ENCODE measurements around the gene CD200R1L. TPM values are rescaled to one million over a fixed set of nuclear protein-coding genes. Genes with fewer than 3 reads are reported as not detected.
A peak's percentile ranks its signal among the peaks of the same experiment; 100 is the strongest.

CD200R1L gene
- total and polyA plus RNA-seq, 3 experiments from 2014 or later, result not detected

DNA sequence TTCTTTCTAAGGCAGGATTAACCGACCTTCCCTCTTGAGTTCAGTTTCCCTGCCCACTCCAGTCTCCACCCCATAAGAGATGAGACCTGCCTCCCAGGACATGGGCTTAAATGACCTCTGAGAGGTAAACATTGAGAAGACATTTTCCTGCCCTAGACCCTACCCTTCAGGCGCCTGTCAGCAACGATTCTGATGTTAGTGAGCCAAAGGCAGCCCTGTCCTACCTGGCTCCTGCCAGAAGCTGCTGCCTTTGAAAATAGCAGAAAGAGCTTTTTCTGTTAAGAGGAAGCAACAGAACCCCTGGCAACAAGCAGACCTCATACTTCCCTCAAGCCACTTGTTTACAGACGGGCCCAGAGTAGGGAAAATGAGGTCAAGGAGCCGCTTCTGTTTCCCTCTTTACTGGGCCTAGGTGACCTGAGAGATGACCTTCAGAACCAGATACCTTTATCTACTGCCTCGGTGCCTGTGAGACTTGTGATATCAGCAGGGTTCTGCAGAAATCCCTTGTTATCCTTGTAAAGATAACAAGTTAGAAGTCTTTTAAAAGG, 52.0 kb downstream of the CD200R1L start:
- H3K4me3 Mint-ChIP-seq, result peak overlapping the region in 1 of 7 donors; percentile 15
- peaks cover 14 to 26% (median 21%) of the 10 kb centered on the region in 3 donors for H3K4me1 Mint-ChIP-seq
- H3K9me3 Mint-ChIP-seq, result peaks cover 0 to 2% (median 0%) of the 10 kb centered on the region in 5 donors
- peaks cover 24% of the 10 kb centered on the region for H3K4me1 ChIP-seq (ENCODE audit: insufficient read depth, low read length)
- no peak for DNase-seq
- CTCF ChIA-PET, result no interaction called here
- no peak overlapping the region for H3K4me3 ChIP-seq (ENCODE audit: low read length)
- H3K36me3 ChIP-seq (ENCODE audit: insufficient read depth, low read length), result no peaks in the 10 kb centered on the region
- H3K27ac ChIP-seq (ENCODE audit: low read depth, low read length), result peak overlapping the region; percentile 13
- POLR2A ChIA-PET, result no interaction called here
- no peaks in the 10 kb centered on the region for H3K27me3 ChIP-seq (ENCODE audit: insufficient read depth, low read length, poor library complexity, severe bottlenecking)
- no peaks in the 10 kb centered on the region for H3K27me3 Mint-ChIP-seq
- peaks cover 0 to 2% (median 0%) of the 10 kb centered on the region in 3 donors for H3K36me3 Mint-ChIP-seq
- peak overlapping the region in 5 of 8 donors; percentile 32 to 77 (median 48) for H3K27ac Mint-ChIP-seq
- no peaks in the 10 kb centered on the region for H3K9me3 ChIP-seq (ENCODE audit: low read length)

DNA sequence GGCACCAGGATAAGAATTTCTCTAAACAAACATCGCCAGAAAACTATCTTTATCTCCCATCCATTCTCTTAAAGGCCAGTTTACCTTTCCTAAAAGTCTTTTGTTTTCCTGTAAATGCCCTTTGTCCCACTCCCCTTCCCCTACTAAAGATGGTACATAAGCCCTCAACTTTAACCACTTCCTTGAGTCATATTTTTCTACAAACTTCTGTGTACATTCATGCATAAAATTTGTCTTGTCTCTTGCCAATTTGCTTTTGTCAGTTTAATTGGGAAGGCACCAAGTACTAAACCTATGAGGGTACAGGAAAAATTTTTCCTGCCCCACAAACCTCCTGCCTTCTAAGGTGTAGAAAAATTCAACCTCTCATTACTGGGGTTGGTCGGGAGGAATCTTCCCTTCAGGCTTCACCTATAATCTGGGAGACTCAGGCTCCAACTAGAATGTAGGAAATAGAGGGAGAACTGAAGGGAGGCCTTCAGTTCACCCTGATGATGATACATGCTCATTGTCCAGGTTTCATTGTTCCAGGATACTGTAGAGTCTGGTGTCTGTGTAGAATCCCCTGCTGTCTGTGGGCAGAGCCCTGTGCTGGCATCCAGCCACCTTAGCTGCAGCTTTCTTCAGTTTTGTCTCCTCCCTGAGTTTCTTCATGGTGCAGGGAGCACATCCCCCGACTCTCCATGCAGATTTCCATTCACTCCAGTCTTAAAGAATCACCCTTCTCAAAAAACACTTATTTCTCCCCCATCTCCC, 53.2 kb downstream of the CD200R1L start:
- Mint-ChIP-seq H3K27me3 (no peaks in the 10 kb centered on the region), H3K4me1 (peaks cover 14 to 26% (median 21%) of the 10 kb centered on the region in 3 donors), H3K27ac (peak overlapping the region in 1 of 8 donors; percentile 2), H3K4me3 (no peak overlapping the region), H3K9me3 (peaks cover 0 to 2% (median 0%) of the 10 kb centered on the region in 5 donors), H3K36me3 (peaks cover 0 to 2% (median 0%) of the 10 kb centered on the region in 3 donors)
- H3K27me3 ChIP-seq (ENCODE audit: insufficient read depth, low read length, poor library complexity, severe bottlenecking), result no peaks in the 10 kb centered on the region
- DNase-seq, result no peak
- H3K4me1 ChIP-seq (ENCODE audit: insufficient read depth, low read length), result peaks cover 24% of the 10 kb centered on the region
- no peak overlapping the region for H3K27ac ChIP-seq (ENCODE audit: low read depth, low read length)
- no peaks in the 10 kb centered on the region for H3K36me3 ChIP-seq (ENCODE audit: insufficient read depth, low read length)
- no peaks in the 10 kb centered on the region for H3K9me3 ChIP-seq (ENCODE audit: low read length)
- ChIA-PET CTCF (no interaction called here), POLR2A (no interaction called here)
- no peak overlapping the region for H3K4me3 ChIP-seq (ENCODE audit: low read length)

DNA sequence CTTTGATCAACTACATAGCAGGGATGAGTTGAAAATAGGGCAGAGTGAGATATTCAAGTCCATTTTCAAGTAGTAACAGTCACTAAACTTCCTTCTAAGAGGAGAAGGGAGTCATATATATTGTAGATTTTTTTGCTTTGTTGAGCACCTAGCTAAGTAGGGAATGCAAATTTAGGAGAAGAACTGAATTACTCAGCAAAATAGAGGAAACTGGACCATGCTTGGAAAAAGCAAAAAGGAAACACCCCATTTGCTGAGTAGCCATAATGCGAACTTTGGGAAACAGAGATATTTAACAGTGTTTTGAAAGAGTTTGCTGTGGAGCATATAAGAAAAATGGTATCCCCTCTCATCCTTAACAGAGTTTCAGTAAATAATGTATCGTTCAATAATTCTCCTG, 54.9 kb downstream of the CD200R1L start:
- H3K27me3 ChIP-seq (ENCODE audit: insufficient read depth, low read length, poor library complexity, severe bottlenecking), result no peaks in the 10 kb centered on the region
- ChIA-PET POLR2A (no interaction called here), CTCF (no interaction called here)
- Mint-ChIP-seq H3K27ac (no peak overlapping the region), H3K9me3 (peaks cover 7 to 10% (median 9%) of the 10 kb centered on the region in 5 donors), H3K4me3 (no peak overlapping the region), H3K27me3 (no peaks in the 10 kb centered on the region), H3K4me1 (peaks cover 14 to 26% (median 21%) of the 10 kb centered on the region in 3 donors), H3K36me3 (peaks cover 0 to 13% (median 5%) of the 10 kb centered on the region in 3 donors)
- H3K36me3 ChIP-seq (ENCODE audit: insufficient read depth, low read length), result no peaks in the 10 kb centered on the region
- H3K4me3 ChIP-seq (ENCODE audit: low read length), result no peak overlapping the region
- no peaks in the 10 kb centered on the region for H3K9me3 ChIP-seq (ENCODE audit: low read length)
- peaks cover 24% of the 10 kb centered on the region for H3K4me1 ChIP-seq (ENCODE audit: insufficient read depth, low read length)
- no peak for DNase-seq
- no peak overlapping the region for H3K27ac ChIP-seq (ENCODE audit: low read depth, low read length)

DNA sequence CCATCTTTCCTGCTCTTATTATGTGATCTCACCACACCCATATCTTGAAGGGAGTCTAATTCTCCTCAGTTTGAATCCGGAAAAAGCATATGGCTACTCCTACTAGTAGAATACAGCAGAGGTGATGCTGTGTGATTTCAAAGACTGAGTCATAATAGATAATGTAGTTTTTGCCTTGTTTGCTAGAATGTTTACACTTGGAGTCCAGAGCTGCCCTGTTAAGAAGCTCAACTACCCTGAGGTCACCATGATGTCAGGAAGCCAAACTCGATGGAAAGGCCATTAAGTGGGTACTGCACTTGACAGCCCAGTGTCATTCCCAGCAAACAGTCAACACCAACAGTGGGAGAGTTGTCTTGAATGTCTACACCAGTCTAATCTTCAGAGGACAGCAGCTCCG, 56.9 kb downstream of the CD200R1L start:
- DNase-seq, result no peak
- Histone ChIP-seq H3K4me3 (ENCODE audit: low read length) (no peak overlapping the region), H3K9me3 (ENCODE audit: low read length) (no peaks in the 10 kb centered on the region), H3K27ac (ENCODE audit: low read depth, low read length) (no peak overlapping the region), H3K36me3 (ENCODE audit: insufficient read depth, low read length) (no peaks in the 10 kb centered on the region), H3K27me3 (ENCODE audit: insufficient read depth, low read length, poor library complexity, severe bottlenecking) (no peaks in the 10 kb centered on the region), H3K4me1 (ENCODE audit: insufficient read depth, low read length) (peaks cover 14% of the 10 kb centered on the region)
- Mint-ChIP-seq H3K36me3 (peaks cover 0 to 13% (median 5%) of the 10 kb centered on the region in 3 donors), H3K27me3 (no peaks in the 10 kb centered on the region), H3K27ac (no peak overlapping the region), H3K4me3 (no peak overlapping the region), H3K4me1 (peaks cover 13 to 19% (median 15%) of the 10 kb centered on the region in 3 donors), H3K9me3 (peaks cover 7 to 10% (median 9%) of the 10 kb centered on the region in 5 donors)
- ChIA-PET CTCF (no interaction called here), POLR2A (no interaction called here)

DNA sequence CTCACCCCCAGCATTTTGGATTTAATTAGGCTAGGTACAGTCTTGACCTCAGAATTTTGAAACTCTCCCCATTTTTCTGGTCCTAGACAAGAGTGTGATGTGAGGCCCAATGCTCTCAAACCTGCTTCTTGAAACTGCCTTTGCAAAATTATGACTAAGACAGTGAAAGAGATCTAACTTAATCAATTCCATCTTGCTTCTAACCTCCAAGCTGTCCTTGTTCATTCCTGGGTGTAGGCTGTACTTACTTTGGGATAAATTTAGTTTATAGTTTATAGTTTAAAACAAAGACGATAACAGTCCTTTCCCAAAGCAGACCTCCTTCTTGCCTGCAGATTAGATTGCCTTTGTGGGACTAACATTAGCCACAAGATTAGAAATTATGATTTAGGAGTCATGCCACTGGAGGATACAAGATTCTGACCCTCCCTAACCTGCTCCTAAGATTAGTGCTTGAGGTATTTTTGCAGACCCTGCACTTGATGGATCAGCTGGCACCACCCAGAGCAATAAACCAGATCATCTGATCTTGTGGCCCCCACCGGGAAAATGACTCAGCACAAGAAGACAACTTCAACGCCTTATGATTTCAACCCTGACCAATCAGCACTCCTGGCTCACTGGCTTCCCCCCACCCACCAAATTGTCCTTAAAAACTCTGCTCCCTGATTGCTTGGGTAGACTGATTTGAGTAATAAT, 59.6 kb downstream of the CD200R1L start:
- H3K4me1 ChIP-seq (ENCODE audit: insufficient read depth, low read length), result no peaks in the 10 kb centered on the region
- ChIA-PET CTCF (no interaction called here), POLR2A (no interaction called here)
- no peak overlapping the region for H3K27ac ChIP-seq (ENCODE audit: low read depth, low read length)
- no peak overlapping the region for H3K4me3 ChIP-seq (ENCODE audit: low read length)
- no peaks in the 10 kb centered on the region for H3K27me3 ChIP-seq (ENCODE audit: insufficient read depth, low read length, poor library complexity, severe bottlenecking)
- Mint-ChIP-seq H3K36me3 (peaks cover 0 to 13% (median 3%) of the 10 kb centered on the region in 3 donors), H3K27me3 (no peaks in the 10 kb centered on the region), H3K4me3 (no peak overlapping the region), H3K9me3 (peaks cover 7 to 10% (median 9%) of the 10 kb centered on the region in 5 donors), H3K27ac (no peak overlapping the region), H3K4me1 (no peaks in the 10 kb centered on the region)
- no peaks in the 10 kb centered on the region for H3K9me3 ChIP-seq (ENCODE audit: low read length)
- no peaks in the 10 kb centered on the region for H3K36me3 ChIP-seq (ENCODE audit: insufficient read depth, low read length)
- DNase-seq, result no peak

DNA sequence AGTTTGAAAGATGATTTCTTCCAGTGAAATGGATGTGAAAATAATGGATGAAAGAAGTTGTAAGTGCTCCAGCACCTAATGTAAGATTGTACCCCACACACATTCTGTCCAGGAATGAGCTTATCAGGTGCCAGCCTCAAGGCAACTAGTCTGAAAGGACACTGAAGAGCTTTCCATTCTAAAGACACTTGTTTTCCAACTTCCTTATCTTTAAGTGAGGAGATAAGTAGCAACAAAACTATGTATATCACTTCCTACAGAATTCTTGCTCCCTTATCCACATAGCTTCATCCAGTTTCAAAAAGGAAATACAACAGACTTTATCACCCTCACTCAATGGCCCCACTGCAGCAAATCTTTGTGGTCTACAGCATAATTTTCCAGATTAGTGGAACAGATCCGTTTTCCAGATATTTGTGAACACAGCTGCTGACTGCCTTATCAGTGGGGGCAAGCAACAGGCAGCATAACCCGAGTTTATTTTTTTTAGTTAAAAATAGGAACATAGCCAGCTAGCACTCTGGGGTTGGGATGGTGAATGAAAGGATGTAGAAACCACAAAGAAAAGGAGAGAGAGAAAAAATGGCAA, 60.6 kb downstream of the CD200R1L start:
- CTCF ChIA-PET, result interaction anchor here (1.7 kb wide), 1 partner anchor 51 kb away, joined by 6 read pairs; no protein-coding TSS in a partner anchor
- H3K27ac Mint-ChIP-seq, result no peak overlapping the region

DNA sequence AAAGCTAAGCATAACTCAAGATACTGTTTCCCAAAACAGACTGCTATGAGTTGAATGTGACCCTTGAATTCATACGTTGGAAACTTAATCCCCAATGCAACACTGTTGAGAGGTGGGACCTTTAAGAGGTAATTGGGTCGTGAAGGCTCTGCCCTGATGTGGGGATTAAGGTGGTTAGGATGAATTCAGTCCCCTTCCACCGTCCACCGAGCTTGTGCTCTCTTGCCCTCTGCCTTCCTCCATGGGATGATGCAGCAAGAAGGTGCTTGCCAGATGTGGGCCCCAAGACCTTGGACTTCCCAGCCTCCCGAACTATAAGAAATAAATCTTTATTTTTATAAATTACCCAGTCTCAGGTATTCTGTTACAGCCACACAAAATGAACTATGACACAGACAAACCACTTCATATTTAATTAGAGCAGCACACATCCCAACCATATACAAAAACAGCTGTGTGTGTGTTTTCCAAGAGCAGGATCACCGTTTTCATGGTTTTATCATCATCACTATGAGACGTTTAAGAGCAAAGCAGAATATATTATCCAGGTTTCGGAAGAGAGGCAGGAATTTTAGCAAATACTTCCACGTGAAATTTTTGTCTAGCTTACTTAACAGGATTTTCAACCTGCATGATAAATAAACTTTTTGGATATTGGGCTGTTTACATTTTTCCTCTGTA, 61.2 kb downstream of the CD200R1L start:
- no peak overlapping the region for H3K4me3 ChIP-seq (ENCODE audit: low read length)

More for the DNA sequence above, 60.6 kb downstream of the CD200R1L start:
- H3K4me1 ChIP-seq (ENCODE audit: insufficient read depth, low read length), result no peaks in the 10 kb centered on the region
- POLR2A ChIA-PET, result no interaction called here
- DNase-seq, result no peak
- H3K4me3 Mint-ChIP-seq, result no peak overlapping the region
- no peaks in the 10 kb centered on the region for H3K36me3 ChIP-seq (ENCODE audit: insufficient read depth, low read length)
- no peak overlapping the region for H3K4me3 ChIP-seq (ENCODE audit: low read length)
- no peaks in the 10 kb centered on the region for H3K27me3 ChIP-seq (ENCODE audit: insufficient read depth, low read length, poor library complexity, severe bottlenecking)
- H3K9me3 ChIP-seq (ENCODE audit: low read length), result no peaks in the 10 kb centered on the region
- no peaks in the 10 kb centered on the region for H3K27me3 Mint-ChIP-seq
- H3K27ac ChIP-seq (ENCODE audit: low read depth, low read length), result no peak overlapping the region
- H3K4me1 Mint-ChIP-seq, result no peaks in the 10 kb centered on the region
- peaks cover 0 to 13% (median 3%) of the 10 kb centered on the region in 3 donors for H3K36me3 Mint-ChIP-seq
- peaks cover 7 to 10% (median 9%) of the 10 kb centered on the region in 5 donors for H3K9me3 Mint-ChIP-seq

More for the DNA sequence above, 61.2 kb downstream of the CD200R1L start:
- no peaks in the 10 kb centered on the region for H3K36me3 ChIP-seq (ENCODE audit: insufficient read depth, low read length)
- peaks cover 0 to 13% (median 3%) of the 10 kb centered on the region in 3 donors for H3K36me3 Mint-ChIP-seq
- no peaks in the 10 kb centered on the region for H3K4me1 Mint-ChIP-seq
- no peaks in the 10 kb centered on the region for H3K9me3 ChIP-seq (ENCODE audit: low read length)
- no peak for DNase-seq
- H3K9me3 Mint-ChIP-seq, result peaks cover 6 to 10% (median 9%) of the 10 kb centered on the region in 5 donors
- no peak overlapping the region for H3K4me3 Mint-ChIP-seq
- no peak overlapping the region for H3K27ac Mint-ChIP-seq
- H3K27me3 Mint-ChIP-seq, result no peaks in the 10 kb centered on the region
- H3K4me1 ChIP-seq (ENCODE audit: insufficient read depth, low read length), result no peaks in the 10 kb centered on the region
- CTCF ChIA-PET, result interaction anchor here (1.1 to 1.7 kb wide), 2 partner anchors 10 to 51 kb away, joined by 3 to 6 read pairs; no protein-coding TSS in a partner anchor
- H3K27ac ChIP-seq (ENCODE audit: low read depth, low read length), result no peak overlapping the region
- POLR2A ChIA-PET, result no interaction called here
- H3K27me3 ChIP-seq (ENCODE audit: insufficient read depth, low read length, poor library complexity, severe bottlenecking), result no peaks in the 10 kb centered on the region

Measured in CD8-positive, alpha-beta memory T cell (primary cell).